ENCODE results near the gene ERP44.
"Not testable (repeated sequence)": the region's sequence is repeated elsewhere in the genome, so short reads cannot be mapped to it uniquely, and the experiment has no call there.

ERP44 gene

DNA sequence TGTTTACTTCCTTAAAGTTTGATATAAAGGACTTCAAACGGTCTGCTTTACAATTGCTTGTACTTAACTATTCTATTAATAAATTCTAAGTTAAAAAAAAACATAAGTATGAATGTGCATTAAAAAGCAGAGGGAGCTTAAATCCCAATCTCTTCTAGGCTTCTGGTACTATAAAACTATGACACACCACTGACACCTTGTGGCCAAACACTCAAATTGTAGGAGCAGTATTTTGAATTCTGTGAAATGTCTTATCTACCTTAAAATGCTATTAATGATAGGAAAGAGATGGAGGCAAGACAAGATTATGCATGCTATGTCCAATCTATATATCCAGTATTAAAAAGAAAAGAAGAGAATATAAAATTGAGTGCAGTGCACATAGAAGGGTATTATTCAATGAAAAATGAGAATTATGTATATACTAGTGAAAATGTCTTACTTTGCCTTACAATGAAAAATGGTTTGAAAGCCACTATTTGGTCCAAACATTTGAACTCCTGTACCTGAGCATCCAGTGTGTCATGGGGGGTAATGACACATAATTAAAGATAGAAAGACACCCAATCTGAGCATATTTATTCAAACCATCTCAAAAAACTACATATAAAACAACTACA is 87.6 kb downstream of the ERP44 start:
- no peak for DNase-seq (ENCODE audit: low read depth)

- no peak for DNase-seq (ENCODE audit: low read depth)
These were observed 99.0 kb downstream of the ERP44 start for GRCh38 chr9:99999797-100000196.

- DNase-seq (ENCODE audit: low read depth) = no peak
These were observed 99.9 kb downstream of the ERP44 start for GRCh38 chr9:99998866-99999265.

GRCh38 chr9:99998266-99998665 is 100.5 kb downstream of the ERP44 start:
- DNase-seq (ENCODE audit: low read depth) = no peak

DNA sequence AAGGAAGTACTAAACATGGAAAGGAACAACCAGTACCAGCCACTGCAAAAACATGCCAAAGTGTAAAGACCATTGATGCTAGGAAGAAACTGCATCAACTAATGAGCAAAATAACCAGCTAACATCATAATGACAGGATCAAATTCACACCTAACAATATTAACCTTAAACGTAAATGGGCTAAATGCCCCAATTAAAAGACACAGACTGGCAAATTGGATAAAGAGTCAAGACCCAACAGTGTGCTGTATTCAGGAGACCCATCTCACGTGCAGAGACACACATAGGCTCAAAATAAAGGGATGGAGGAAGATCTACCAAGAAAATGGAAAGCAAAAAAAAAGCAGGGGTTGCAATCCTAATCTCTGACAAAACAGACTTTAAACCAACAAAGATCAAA is 108.3 kb downstream of the ERP44 start:
- not testable (repeated sequence) for DNase-seq (ENCODE audit: low read depth)

- DNase-seq (ENCODE audit: low read depth) = no peak
These were observed 112.2 kb downstream of the ERP44 start for GRCh38 chr9:99986642-99987041.

DNA sequence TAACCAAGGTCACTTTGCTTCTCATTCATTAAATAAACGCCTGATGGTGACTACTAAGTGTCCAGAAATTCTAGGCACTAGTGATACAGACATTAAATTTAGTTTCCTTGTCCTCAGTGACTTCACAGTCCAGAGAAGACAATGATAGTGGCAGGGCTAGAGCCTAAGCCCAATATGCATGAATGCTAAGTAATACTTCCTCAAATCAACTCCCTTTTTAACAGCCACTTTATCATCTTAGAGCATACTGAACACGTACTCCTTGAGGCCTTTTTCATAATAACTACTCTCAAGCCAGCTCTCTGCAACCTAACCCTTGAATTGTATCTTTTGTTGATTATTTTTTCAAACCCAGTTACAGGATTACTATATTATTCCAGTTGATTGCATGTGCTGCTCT is 118.2 kb downstream of the ERP44 start:
- DNase-seq (ENCODE audit: low read depth) = no peak

- no peak for DNase-seq (ENCODE audit: low read depth)
These were observed 120.6 kb downstream of the ERP44 start for GRCh38 chr9:99978221-99978620.

GRCh38 chr9:99977033-99977792 is 121.6 kb downstream of the ERP44 start:
- DNase-seq (ENCODE audit: low read depth) = no peak

- no peak for DNase-seq (ENCODE audit: low read depth)
These were observed 125.3 kb downstream of the ERP44 start for GRCh38 chr9:99973455-99973854.

DNA sequence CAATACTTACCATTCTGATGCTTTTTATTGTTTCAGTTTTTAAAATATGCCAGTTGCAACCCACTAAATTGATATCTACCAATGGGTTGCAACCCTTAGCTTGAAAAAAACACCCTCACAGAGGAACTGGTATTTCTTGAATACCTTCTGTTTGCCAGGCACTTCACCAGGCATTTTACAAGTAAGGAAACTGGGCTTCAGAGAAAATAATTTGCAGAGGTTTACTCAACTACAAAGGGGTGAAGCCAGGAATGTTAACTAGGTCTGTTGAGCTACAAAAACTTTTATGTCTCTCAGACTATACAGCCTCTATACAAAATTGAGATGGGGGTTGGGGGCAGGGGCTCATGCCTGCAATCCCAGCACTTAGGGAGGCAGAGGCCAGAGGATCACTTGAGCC is 127.4 kb downstream of the ERP44 start:
- DNase-seq (ENCODE audit: low read depth) = no peak

DNA sequence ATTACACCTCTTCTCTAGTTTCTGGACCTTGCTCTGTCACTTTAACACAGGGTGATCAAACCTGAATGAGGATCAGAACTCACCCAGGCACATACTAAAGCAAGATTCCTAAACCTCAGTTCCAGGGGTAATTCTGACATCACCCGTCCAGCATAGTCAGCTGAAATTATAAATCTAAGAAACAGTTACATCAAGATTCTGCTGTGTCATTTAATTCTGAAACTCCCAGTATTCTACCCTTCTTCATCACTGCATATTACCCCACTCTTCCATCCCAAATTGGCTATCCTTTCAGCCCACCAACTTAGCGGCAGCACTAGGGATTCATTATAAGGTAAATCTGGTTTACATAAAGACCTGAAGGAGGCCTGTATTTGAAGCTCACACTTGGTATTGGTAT is 128.3 kb downstream of the ERP44 start:
- no peak for DNase-seq (ENCODE audit: low read depth)

- DNase-seq (ENCODE audit: low read depth) = no peak
These were observed 131.3 kb downstream of the ERP44 start for GRCh38 chr9:99967457-99967856.

GRCh38 chr9:99966716-99967115 is 132.1 kb downstream of the ERP44 start:
- no peak for DNase-seq (ENCODE audit: low read depth)

- DNase-seq (ENCODE audit: low read depth) = no peak
These were observed 132.8 kb downstream of the ERP44 start for GRCh38 chr9:99966001-99966400.

DNA sequence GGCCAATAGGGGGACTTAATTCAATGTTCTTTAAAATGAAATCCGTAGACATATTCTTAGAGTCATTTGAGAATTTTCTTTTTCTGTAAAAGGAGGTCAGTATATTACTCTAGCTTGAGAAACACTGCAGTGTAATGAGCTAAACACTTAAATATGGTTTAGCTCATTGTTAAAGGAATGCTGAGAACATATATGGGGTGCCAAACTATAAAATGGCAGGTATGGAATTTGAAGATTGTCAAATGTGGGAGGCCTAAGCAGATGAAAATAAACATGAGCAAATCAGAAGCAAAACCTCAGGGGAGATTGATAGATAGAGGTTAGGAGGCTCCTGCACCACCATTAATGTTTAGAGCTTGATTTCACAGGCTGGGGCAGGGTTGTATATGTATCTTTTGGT is 134.5 kb downstream of the ERP44 start:
- DNase-seq (ENCODE audit: low read depth) = no peak

- DNase-seq (ENCODE audit: low read depth) = no peak
These were observed 136.0 kb downstream of the ERP44 start for GRCh38 chr9:99962680-99963261.

GRCh38 chr9:99955606-99956005 is 143.2 kb downstream of the ERP44 start:
- DNase-seq (ENCODE audit: low read depth) = no peak

DNA sequence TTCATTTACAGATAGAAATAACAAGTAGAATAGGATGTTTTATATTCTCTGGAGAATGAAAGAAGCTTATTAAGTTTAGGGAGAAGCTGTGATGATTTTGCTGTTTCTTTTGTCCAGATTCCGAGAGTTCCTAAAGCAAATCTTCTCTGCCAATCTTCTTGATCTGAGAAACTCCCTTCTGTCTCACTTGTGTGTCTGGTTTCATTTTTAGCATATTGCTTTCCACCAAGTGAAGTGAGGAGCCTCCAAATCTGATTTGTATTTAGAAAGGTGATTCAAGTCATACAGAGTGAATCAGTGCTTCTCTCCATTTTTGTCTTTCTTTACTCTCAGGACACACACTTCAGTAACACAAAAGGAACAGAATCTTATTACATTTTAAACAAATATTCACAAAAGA is 144.0 kb downstream of the ERP44 start:
- no peak for DNase-seq (ENCODE audit: low read depth)

DNA sequence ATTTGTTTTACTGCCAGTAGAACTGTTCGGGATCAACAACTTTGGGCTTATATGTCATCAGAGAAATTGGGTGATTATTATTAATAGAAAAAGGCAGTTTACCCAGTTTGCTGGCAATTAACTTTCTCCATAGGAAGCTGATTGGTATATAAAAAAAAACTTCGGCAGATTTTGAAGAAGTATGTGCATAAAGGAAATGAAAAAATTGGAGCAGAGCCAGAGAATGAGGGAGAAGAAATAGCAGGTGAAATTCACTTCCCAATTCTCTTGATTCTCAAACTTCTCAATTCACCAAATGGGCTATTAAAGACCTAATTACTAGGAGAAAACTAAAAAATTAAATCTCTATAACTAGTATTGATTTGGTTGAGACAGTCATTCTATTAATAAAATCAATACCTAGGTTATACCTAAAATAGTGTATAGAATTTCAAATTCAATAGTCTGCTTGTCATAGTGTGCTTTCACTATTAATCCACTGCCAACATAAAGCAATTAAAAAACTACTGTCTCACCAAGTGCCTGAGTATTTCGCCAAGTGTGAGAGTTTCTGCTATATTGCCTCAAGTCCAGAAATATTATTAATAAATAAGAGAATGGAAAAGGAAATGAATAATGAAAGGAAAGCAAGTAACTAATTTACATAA is 144.8 kb downstream of the ERP44 start:
- DNase-seq (ENCODE audit: low read depth) = no peak

DNA sequence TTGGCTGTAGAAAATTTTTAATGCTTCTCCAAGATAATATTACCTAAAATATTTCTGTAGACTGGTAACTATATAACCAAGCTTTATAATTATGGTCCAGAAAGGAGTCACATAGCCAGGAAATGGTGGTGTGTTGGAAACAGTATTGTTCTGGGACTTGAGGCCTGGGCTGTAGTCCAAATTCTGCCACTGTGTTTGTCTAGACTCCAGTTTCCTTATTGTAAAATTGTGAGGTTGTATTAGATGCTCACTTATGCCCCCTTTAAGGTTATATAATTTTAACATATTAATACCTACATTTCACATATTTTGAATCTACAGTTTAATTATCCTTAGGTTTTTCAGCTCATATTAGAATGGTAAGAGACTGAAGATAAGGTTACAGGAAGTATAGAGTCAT is 149.9 kb downstream of the ERP44 start:
- no peak for DNase-seq (ENCODE audit: low read depth)

- DNase-seq (ENCODE audit: low read depth) = no peak
These were observed 150.3 kb downstream of the ERP44 start for GRCh38 chr9:99948482-99948881.

- DNase-seq (ENCODE audit: low read depth) = no peak
These were observed 151.4 kb downstream of the ERP44 start for GRCh38 chr9:99947395-99947794.
